Suppressor macrophage (primary cell): ENCODE measurements around the gene MSI2.
A peak's percentile ranks its signal among the peaks of the same experiment; 100 is the strongest.

ENCODE experiments used
- DNase-seq, 4 experiments: peaks; one replicate each; pipeline ENCODE4 v3.0.0-alpha.2; 2020 to 2022

MSI2 gene

GRCh38 chr17:57561072-57561861 is 304.9 kb downstream of the MSI2 start:
- peak in 3 of 4 experiments; percentile 38 to 43 (median 40) for DNase-seq

GRCh38 chr17:57562184-57562698 is 305.9 kb downstream of the MSI2 start:
- DNase-seq = no peak

GRCh38 chr17:57563958-57564357 is 307.6 kb downstream of the MSI2 start:
- no peak for DNase-seq

GRCh38 chr17:57565176-57565575 is 308.9 kb downstream of the MSI2 start:
- DNase-seq = no peak

GRCh38 chr17:57566721-57567120 is 310.4 kb downstream of the MSI2 start:
- DNase-seq = no peak

GRCh38 chr17:57567251-57567650 is 310.9 kb downstream of the MSI2 start:
- no peak for DNase-seq

GRCh38 chr17:57568340-57568739 is 312.0 kb downstream of the MSI2 start:
- DNase-seq = no peak

GRCh38 chr17:57569021-57569420 is 312.7 kb downstream of the MSI2 start:
- no peak for DNase-seq

- DNase-seq = no peak
These were observed 313.5 kb downstream of the MSI2 start for GRCh38 chr17:57569853-57570252.

- no peak for DNase-seq
These were observed 314.5 kb downstream of the MSI2 start for GRCh38 chr17:57570724-57571344.

GRCh38 chr17:57572062-57572461 is 315.7 kb downstream of the MSI2 start:
- no peak for DNase-seq

GRCh38 chr17:57572600-57572999 is 316.3 kb downstream of the MSI2 start:
- DNase-seq = no peak

GRCh38 chr17:57574040-57574513 is 317.8 kb downstream of the MSI2 start:
- no peak for DNase-seq

- no peak for DNase-seq
These were observed 320.4 kb downstream of the MSI2 start for GRCh38 chr17:57576744-57577143.

- peak; percentile 60 to 80 (median 73) for DNase-seq
These were observed 321.7 kb downstream of the MSI2 start for GRCh38 chr17:57577751-57578607.

GRCh38 chr17:57578608-57579225 is 322.4 kb downstream of the MSI2 start:
- peak; percentile 40 to 65 (median 54) for DNase-seq

GRCh38 chr17:57579245-57579644 is 322.9 kb downstream of the MSI2 start:
- DNase-seq = no peak

- no peak for DNase-seq
These were observed 323.9 kb downstream of the MSI2 start for GRCh38 chr17:57580055-57580739.

- no peak for DNase-seq
These were observed 326.8 kb downstream of the MSI2 start for GRCh38 chr17:57582881-57583756.

GRCh38 chr17:57584050-57584551 is 327.8 kb downstream of the MSI2 start:
- no peak for DNase-seq
